Activated CD4-positive, alpha-beta T cell treated with anti-CD3 and anti-CD28 coated beads, Interleukin-10, Interleukin-2, amounts not matched to agents 100 ng/mL and 50 ng/mL, durations not matched to agents 16 hours and 8 hours (primary cell): ENCODE data around the gene PTPN18.

Experiments
- DNase-seq: peaks from one replicate; pipeline ENCODE4 v3.0.0-alpha.2; 2020

The PTPN18 gene

GRCh38 chr2:130341562-130342019 is 14.3 kb upstream of the PTPN18 start:
- peak; percentile 35 for DNase-seq

- peak; percentile 94 for DNase-seq
These were observed 13.8 kb upstream of the PTPN18 start for GRCh38 chr2:130342020-130342532.

- DNase-seq, result peak; percentile 98
These were observed 13.2 kb upstream of the PTPN18 start, which contains the start of gene IMP4 for GRCh38 chr2:130342533-130343275. IMP4 (plus strand) TSS chr2:130342897; CDS start chr2:130342933, 36 bp downstream.

- DNase-seq, result no peak
These were observed 11.3 kb upstream of the PTPN18 start for GRCh38 chr2:130344578-130344977.

GRCh38 chr2:130345091-130345490 is 10.8 kb upstream of the PTPN18 start:
- DNase-seq, result no peak

GRCh38 chr2:130345611-130346010 is 10.2 kb upstream of the PTPN18 start:
- no peak for DNase-seq

- no peak for DNase-seq
These were observed 9.7 kb upstream of the PTPN18 start for GRCh38 chr2:130346041-130346740.

GRCh38 chr2:130346741-130347066 is 9.2 kb upstream of the PTPN18 start:
- no peak for DNase-seq

GRCh38 chr2:130347220-130347925 is 8.5 kb upstream of the PTPN18 start:
- no peak for DNase-seq

- no peak for DNase-seq
These were observed 6.7 kb upstream of the PTPN18 start for GRCh38 chr2:130349174-130349573.

GRCh38 chr2:130351711-130352110 is 4.1 kb upstream of the PTPN18 start:
- DNase-seq, result no peak

GRCh38 chr2:130352237-130352636 is 3.6 kb upstream of the PTPN18 start:
- no peak for DNase-seq

- no peak for DNase-seq
These were observed 2.3 kb upstream of the PTPN18 start for GRCh38 chr2:130353291-130354138.

GRCh38 chr2:130354139-130354428 is 1.8 kb upstream of the PTPN18 start:
- DNase-seq, result no peak

- no peak for DNase-seq
These were observed 681 bp upstream of the PTPN18 start for GRCh38 chr2:130355172-130355577.

GRCh38 chr2:130357864-130358263 is 2.0 kb downstream of the PTPN18 start:
- no peak for DNase-seq

- DNase-seq, result no peak
These were observed 2.8 kb downstream of the PTPN18 start for GRCh38 chr2:130358420-130359350.

GRCh38 chr2:130359466-130359865 is 3.6 kb downstream of the PTPN18 start:
- DNase-seq, result no peak

- DNase-seq, result no peak
These were observed 7.6 kb downstream of the PTPN18 start for GRCh38 chr2:130363479-130363878.

- DNase-seq, result no peak
These were observed 9.2 kb downstream of the PTPN18 start for GRCh38 chr2:130365075-130365474.

GRCh38 chr2:130365963-130366362 is 10.1 kb downstream of the PTPN18 start:
- DNase-seq, result no peak

GRCh38 chr2:130366720-130367119 is 10.9 kb downstream of the PTPN18 start:
- DNase-seq, result no peak
